ENCODE results near the gene SLC34A2.

DNA sequence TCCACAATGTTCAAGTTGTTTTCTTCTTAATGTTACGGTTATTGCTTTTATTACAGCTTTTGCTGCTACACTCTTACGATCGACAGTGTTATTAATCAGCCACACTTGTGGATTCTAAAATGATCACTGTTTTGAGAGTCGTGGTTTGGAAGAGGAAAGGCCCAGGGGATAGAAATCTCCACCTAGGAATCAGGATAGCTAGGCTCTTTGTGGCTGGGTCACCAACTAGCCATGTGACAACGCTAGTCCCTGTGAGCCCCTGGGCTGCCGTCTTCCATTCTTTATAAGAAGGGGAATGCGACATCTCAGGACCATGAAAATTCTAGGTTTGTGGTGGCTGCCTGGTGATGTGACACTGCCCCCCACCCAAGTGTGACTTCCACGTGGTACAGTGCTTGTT is 380 bp downstream of the SLC34A2 start:
- TF ChIP-seq, protein P1, sequence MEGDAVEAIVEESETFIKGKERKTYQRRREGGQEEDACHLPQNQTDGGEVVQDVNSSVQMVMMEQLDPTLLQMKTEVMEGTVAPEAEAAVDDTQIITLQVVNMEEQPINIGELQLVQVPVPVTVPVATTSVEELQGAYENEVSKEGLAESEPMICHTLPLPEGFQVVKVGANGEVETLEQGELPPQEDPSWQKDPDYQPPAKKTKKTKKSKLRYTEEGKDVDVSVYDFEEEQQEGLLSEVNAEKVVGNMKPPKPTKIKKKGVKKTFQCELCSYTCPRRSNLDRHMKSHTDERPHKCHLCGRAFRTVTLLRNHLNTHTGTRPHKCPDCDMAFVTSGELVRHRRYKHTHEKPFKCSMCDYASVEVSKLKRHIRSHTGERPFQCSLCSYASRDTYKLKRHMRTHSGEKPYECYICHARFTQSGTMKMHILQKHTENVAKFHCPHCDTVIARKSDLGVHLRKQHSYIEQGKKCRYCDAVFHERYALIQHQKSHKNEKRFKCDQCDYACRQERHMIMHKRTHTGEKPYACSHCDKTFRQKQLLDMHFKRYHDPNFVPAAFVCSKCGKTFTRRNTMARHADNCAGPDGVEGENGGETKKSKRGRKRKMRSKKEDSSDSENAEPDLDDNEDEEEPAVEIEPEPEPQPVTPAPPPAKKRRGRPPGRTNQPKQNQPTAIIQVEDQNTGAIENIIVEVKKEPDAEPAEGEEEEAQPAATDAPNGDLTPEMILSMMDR (IDR thresholded peaks at IDR 0.05), result no peak
- no peak for TF ChIP-seq ZFX (IDR thresholded peaks at IDR 0.05; ENCODE audit: borderline replicate concordance)
